GM19455 (cell line): ENCODE measurements around the gene ELL2.

ENCODE experiments used
- ATAC-seq: cut with Tn5 transposase; IDR thresholded peaks from one replicate; pipeline ENCODE4 v1.9.1; 2021; ENCODE audit not compliant: unreplicated experiment

Gene ELL2

DNA sequence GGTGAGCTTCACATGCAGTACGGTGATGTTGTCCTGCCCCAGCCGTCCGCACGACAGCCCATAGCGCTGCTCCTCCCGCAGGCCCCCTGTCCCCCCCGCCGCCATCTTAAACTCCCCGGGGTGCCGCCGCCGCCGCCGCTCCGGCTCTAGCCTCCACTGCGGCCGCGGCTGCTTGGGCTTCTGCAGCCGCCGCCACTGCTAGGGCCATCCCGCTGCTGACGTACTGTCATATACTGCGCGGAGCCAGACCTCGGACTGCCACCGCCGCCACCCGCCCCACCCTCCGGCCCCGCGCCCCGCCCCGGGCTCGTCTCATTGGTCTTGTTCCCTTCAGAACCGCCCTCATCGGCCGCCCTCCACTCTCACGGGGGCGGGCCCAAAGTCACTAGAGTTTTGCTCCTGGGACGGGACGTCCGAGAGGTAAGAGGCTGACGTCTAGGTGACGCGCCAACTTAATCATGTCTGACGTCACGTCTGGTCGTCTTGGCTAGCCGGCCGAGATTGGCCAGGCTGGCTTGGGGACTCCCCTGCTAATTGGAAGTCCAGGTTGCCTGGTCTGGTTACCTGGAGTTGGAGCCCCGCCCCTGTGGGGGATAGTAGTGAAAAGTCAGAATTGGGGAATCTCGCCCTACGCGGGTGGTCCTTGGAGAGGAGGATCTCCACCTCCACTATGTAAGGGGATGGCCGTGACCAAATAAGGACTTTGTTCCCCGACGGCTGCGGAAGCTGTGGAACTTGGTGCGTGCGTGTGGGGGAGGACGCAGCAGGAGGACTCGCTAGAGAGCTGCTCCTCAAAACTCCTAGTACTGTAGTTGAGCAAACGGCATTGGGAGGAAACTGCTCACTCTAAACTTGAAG lies at the start of gene ELL2:
TSS of gene ELL2 (minus strand) at position 235 of the 858 bp plus-strand sequence. CDS start at position 105, 130 bp downstream.
- ATAC-seq = peak; percentile 88

DNA sequence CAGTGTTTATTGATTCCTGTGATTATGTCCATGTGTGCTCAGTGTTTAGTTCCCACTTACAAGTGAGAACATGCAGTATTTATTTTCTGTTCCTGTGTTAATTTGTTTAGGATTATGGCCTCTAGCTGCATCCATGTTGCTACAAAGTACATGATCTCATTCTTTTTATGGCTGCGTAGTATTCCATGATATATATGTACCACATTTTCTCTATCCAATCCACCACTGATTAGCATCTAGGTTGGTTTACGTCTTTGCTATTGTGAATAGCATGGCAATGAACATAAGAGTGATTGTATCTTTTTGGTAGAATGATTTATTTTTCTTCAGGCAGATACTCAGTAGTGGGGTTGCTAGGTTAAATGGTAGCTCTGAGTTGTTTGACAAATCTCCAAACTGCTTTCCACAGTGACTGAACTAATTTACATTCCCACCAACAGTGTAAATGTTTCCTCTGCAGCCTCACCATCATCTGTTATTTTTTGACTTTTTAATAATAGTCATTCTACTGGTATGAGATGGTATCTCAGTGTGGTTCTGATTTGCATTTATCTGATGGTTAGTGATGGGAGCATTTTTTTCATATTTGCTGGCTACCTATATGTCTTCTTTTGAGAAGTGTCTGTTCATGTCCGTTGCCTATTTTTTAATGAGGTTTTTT lies 47.5 kb upstream of the ELL2 start:
- no peak for ATAC-seq

DNA sequence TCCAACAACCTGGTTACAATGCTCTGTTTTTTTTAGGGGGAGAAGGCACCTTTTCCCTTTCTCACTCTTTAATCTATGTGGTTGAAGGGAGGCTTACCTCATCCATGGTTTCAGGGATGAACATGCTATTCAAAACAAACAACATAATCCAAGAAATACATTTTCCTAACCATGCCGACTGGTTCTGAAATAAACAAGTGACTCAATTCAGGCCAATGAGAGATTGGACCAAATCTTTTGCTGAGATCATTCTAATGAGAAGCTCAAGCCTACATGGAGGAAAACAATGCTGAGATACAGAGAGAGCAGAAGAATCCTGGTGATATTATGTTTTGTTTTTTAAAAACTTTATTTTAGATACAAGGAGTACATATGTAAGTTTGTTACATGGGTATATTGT lies 46.8 kb upstream of the ELL2 start:
- no peak for ATAC-seq

DNA sequence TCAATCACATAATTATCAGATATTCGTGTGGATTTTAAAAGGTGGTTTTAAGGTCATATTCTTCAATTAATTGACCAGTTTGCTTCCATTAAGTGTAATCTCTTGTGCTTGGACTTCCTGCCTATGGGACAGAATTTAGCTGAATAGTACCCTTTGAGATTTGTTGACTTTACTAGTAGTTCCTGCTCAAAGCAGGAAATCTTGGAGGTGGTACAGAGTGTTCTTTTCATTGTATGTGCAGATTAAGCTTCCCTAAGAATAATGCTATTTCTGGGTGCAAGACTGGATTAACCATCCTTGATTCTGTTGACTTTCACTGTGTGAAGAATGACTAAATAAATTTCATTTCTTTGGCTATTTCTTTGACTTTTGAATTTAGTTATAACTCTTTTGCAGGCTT lies 45.4 kb upstream of the ELL2 start:
- no peak for ATAC-seq

DNA sequence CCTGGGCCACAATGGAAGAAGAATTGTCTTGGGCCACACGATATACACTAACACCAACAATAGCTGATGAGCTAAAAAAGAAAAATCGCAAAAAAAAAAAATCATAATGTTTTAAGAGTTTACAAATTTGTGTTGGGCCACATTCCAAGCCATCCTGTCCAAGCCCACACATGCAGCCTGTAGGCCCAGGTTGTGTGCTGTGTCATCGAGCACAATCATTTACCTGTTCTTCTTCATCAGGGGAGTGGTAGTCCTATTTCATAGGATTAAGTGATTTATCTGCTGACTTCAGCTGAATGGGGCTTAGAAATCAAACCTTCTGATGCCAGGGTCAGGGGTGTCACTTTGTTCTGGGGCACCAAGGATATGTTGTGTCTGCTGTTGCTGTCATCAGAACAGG lies 44.6 kb upstream of the ELL2 start:
- ATAC-seq = no peak

DNA sequence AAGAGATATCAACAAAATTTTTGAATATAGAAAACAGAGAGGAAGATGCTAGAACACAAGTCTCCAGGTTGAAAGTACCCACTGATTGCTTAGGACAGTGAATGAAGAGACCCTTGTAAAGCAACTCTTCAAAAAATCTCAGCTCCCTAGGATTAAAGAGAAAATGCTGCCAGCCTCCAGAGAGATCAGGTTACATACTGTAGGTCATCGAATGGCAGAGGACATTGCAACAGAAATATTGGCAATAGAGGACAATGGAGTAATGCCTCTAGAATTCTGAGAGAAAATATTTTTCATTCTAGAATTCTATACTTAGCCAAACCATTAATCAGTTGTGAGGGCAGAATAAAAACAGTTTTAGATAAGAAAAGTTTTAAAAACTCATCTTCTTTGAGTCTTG lies 43.1 kb upstream of the ELL2 start:
- no peak for ATAC-seq

DNA sequence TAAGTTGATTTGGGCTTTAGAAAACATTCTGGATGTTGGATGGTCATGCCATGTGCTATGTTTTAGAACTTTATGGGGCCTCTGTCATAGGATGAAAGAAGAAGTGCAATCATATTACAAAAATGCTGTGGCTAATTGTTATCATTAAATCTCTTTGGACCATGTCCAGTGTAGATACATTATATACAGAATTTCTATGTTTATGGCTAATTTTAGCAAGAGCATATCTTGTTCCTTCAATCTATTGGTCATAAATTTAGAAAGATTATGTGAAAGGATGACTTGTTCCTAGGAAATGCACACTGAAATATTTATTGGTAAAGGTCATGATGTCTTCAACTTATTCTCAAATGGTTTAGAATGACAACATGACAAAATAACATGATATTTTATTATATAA lies 42.4 kb upstream of the ELL2 start:
- ATAC-seq = no peak

DNA sequence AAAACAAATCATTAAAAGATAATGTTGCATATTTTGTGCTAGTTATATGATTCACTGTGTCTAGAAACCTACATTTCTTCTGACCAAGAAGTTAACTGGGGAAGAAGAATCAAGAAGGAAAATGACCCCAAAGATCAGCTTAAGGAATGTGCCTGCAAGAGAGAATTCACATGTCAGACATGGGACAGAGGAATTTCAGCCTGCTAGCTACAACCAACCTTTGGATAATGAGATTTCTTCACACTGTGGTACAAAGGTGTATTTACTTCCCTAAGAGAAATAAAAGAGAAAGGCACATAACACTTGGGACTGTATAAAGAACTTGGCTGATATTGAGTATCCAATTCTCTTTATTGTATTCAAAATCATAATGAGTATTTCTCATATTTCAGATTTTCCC lies 39.6 kb upstream of the ELL2 start:
- no peak for ATAC-seq

DNA sequence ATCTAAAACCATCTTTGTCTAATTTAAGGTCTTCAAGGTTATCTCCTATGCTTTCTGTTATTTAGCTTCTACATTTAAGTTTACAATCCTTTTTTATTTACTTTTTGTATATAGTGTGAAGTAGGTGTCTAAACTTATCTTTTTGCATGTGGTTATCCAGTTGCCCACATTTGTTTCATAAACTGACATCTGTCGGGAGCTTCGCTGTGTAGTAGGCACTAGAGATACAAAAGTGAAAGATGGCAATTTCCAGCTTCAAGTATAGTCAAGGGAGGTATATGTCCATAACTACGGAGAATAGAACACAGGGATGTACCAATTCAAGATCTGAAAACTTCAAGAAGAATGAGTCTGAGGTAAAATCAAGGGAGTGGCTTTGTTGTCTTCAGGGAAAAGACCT lies 38.7 kb upstream of the ELL2 start:
- no peak for ATAC-seq

DNA sequence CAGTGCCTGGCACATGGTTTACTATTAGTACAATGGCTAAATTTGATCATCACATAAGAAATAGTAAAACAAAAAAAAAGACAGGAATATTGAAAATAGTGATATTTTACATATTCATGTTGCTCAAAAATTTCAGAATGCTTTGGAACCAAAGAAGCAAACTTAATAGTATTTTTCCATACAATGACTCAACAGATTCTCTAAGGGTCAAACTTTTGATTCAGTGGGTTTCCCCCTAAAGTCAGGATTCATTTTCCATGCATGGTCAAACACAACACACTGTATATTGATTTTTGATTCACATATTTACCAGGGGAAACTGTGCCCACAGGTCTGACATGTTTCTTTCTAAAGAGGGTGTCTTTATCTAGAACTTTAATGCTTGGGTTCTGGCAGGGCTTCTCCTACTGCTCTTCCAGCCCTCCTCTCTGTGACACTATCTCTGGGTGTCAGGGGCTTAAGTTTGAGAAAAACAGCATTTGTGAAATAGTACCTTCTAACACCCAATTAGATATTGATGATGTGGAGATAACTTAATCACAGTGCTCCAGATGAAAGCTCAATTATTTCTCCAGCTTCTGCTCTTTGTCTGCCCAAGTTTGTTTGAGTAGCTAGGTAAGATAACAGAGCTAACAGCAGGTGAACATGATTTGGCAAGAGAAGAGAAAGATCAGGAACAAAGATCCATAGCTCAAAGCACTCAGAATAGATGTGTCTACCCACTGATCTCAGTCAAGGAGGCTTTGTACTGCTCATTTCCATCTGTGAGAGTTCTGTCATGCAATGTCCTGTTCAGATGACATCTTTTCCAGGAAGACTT lies 35.5 kb upstream of the ELL2 start:
- ATAC-seq = no peak

DNA sequence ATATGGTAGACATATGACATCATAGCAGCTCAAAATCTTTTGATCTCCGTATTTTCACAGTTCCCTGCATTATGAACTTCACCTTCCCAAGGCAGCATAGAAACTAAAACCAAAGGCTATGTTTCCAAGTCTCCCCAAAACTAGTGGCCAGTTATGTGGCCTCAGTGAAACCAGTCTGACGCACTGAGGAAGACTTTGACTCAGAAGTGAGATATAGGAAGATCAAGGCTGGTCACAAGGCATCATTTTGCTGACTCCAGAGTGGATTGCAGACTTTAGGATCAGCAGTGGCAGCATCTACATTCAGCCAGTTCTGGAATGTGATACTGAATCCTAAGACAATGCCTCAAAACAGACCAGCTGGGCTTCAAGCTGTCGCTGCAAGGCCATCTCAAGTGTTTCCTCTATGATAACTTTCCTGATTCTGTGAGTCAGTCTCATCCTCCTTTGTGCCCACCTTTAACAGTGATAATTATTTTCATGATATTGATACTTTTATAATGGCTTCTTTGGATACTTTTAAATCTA lies 34.4 kb upstream of the ELL2 start:
- ATAC-seq = no peak

DNA sequence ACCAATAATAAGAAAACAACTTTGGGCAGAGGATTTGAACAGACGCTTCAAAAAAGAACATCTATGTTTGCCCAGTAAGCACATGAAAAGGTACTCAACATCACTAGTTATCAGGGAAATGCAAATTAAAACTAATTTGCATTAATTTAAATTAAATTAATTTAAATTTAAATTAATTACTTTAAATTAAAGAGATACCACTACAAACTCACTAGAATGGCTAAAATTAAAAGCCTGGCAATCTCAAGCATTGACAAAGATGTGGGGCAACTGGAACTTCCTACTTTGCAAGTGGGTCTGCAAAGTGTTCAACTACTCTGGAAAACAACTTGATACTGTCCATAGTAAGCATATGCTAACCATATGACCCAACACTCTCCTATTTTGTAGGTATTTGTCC lies 32.1 kb upstream of the ELL2 start:
- no peak for ATAC-seq

DNA sequence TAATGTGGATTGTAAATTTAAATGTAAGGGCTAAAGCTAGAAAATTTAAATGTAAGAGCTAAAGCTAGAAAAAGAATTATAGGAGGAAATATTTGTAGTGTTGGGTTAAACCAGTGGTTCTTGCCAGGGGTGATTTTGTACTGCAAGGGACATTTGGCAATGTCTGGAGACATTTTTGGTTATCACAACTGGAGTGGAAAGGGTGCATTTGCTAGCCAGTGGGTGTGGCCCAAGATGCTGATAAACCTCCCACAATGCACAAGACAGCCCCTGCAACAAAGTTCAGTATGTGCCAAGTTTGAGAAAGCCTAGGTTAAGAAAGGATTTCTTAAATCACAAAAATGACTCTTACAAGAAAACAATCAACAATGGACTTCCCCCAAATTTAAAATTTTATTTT lies 31.6 kb upstream of the ELL2 start:
- ATAC-seq = no peak

DNA sequence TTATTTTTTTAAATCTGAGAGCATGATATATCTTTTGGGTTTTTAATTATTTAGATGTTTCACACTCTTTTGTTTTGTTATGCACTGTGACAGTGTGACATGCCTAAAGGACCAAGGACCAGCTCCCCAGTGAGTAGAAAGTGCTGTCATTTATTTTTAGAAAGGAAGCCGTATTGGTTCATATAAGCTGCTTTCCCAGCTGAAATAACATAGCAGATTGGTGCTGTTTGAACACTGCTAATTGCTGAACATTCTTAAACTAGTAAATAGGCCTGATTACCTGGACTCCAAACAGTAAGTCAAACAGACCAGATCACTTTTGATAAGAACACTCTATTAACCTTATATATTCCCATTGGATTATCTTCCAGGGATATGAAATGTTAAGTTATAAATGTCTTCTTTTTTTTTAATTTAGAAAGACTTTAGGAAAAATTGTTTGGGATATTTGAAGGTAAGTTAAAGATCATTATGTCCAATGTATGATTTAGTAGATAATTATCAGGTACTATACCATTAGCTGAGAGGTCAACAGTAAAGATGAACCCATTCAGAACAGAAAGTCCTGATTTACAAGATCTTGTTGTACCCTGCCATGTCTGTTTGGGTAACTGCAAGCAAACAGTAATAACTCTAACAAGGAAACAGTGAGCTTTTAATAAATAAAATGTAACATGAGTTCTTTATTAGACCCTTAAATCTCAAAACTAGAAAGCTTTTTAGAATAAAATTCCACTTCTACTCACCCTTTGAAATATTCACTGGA lies 27.8 kb upstream of the ELL2 start:
- no peak for ATAC-seq

DNA sequence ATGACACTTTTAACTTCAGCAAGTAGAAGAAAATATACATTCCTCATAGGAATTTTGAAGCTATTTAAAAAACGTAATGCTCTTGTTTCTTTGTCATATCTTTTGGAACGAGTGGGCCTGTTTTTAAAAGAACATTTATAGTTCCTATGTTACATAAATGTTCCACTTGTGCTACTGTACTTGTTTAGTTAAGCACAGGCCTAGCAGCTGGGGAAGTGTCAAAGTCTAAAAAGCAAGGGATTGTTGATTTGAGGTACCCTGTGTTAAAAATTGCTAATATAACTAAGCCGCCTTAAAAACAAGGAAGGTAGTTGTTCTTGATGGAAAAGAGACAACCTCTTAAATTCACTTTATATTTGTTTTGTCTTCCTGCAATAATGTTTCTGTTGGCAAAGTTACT lies 27.2 kb upstream of the ELL2 start:
- ATAC-seq = no peak

DNA sequence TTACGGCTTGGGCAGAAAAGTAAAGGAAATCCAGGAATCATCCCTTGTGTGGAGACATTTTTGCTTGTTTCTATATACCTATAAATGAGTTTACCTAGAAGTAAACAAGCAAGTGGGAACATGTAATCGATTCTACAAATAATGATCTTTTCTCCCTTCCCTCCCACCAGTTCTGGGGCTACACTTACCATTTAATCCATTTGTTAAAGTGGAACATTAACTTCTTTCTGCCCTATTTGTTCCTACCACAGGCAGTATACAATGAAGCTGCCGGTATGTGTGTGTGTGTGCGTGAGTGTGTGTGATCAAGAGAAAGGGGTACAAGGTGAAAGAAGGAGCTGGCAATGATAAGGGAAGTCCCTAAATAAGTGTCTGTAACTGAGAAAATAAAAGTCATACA lies 26.4 kb upstream of the ELL2 start:
- no peak for ATAC-seq

DNA sequence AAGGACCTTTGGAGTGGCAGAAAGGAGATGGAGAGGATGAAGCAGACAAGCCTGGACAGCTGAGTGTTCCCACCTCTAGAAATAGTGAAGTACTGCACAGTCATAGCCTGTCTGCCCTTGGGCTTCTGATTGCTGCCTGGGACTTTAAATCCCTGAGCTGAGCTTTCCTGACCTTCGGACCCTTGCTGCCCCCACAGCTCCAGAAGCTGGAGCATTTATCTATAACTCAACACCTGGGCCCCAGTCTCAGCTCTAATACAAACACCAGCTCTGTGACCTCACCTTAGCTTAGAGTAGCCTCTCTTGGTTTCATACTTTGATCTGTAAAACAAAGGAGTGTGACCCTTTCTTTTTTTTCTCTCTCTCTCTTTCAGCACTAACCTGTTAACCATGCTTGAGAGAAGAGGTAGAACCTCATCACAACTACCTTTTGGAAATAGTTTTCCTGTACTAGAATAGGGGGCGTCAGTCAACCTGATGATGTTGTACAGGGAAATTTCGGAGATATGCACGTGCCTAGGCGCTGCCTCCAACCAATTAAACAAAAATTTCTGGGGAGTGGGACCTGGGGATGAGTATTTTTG lies 25.4 kb upstream of the ELL2 start:
- ATAC-seq = no peak

DNA sequence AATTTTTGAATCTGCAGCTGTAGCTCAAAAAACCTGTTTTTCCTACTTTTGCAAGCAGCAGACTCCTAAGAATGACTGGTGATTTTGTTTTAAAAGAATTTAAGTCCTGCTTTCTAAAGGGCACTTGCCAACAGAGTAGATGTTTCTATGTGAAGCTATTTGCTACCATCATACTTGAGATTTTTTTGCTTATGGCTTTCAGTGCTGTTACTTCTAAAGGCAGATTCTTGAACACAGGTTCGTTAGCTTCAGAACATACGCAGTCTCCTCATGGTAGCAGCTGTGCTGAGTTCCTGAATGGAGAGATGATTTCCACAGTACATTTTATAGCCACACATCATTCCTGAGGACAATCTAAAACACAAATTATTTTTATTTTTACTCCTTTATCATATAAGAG lies 24.4 kb upstream of the ELL2 start:
- ATAC-seq = no peak

DNA sequence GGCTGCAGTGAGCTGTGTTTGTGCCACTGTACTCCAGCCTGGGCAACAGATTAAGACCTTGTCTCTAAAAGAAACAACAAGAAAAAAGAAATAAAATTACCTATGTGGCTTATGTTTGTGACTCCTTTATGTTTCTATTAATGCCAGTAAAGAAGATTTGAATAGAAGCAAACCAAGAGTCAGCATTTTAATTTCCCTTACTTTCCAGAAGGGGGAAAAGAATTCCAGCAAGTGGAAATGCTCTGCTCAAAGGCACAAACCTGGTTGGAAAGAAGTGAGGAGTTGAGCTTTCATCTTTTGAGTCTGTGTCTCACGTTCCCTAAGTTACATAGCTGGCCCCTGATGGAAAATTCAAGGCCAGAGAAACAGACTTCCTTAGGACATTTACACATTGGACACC lies 23.6 kb upstream of the ELL2 start:
- no peak for ATAC-seq

DNA sequence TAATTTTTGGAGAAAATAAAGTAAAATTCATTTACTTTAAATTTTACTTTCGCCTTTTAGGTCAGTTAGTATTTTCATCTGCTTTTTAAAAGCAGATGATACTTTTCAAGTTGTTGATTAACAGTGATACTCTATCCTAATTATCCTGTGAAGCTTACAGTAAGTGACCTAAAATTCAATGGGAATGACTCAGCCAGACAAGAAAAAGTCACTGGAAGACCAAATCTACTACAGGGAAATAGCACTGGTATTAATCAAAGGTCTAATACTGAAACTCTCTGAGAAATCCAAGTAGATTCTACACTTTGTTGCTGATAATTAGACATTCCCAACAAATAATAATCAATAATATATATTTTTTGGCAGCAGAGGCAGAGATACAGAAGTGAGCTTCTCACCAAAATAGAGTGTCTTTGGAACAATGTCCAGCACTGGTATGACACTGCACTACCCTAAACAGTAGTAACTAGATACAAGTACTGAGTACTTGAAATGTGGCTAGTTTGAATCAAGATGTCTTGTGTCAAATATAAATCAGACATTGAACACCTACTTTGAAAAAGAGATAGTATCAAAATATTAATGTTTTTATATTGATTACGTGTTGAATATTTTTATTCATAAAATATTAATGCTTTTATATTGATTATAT lies 22.8 kb upstream of the ELL2 start:
- no peak for ATAC-seq
